Lung (tissue), 12 donors: ENCODE data around the gene RASAL2. TPM values are rescaled to one million over a fixed set of nuclear protein-coding genes. Genes with fewer than 3 reads are reported as not detected.

Experiments used
- ATAC-seq: fragments of 200-7000 bp; cut with Tn5 transposase; one replicate; pipeline ENCODE4 v1.9.1; 2020; ENCODE audit warnings: moderate number of reproducible peaks; ENCODE audit not compliant: insufficient read depth, low FRiP score
- DNase-seq, 3 donors: peaks; one replicate each; pipeline ENCODE4 v3.0.0-alpha.2; 2013 to 2017
- H3K27ac ChIP-seq, 2 donors: one replicate each; pipeline ENCODE4 v1.5.1; 2013; ENCODE audit warnings: mild to moderate bottlenecking in 2 of 2, moderate library complexity in 2 of 2, control low read depth in 1 of 2, inconsistent platforms in 1 of 2, low read depth in 1 of 2, low read length in 1 of 2
- H3K27me3 ChIP-seq, 3 donors: one replicate each; pipeline ENCODE4 v1.5.1; 2013; ENCODE audit warnings: low read length in 2 of 3; ENCODE audit not compliant: control insufficient read depth in 3 of 3, insufficient read depth in 3 of 3
- H3K36me3 ChIP-seq, 4 donors: one replicate each; pipeline ENCODE4 v1.5.1; 2013; ENCODE audit warnings: low read length in 4 of 4, mild to moderate bottlenecking in 1 of 4, moderate library complexity in 1 of 4; ENCODE audit not compliant: control insufficient read depth in 4 of 4, insufficient read depth in 4 of 4
- H3K4me1 ChIP-seq, 5 donors: one replicate each; pipeline ENCODE4 v1.5.1; 2013; ENCODE audit warnings: low read length in 5 of 5, mild to moderate bottlenecking in 2 of 5, moderate library complexity in 1 of 5; ENCODE audit not compliant: control insufficient read depth in 5 of 5, insufficient read depth in 5 of 5
- H3K4me3 ChIP-seq: one replicate; pipeline ENCODE4 v1.5.1; 2013; ENCODE audit warnings: mild to moderate bottlenecking, control low read depth, moderate library complexity
- H3K9ac ChIP-seq, 2 donors: one replicate each; pipeline ENCODE4 v1.5.1; 2013; ENCODE audit warnings: low read length in 2 of 2, control low read depth in 1 of 2; ENCODE audit not compliant: insufficient read depth in 1 of 2
- H3K9me3 ChIP-seq, 4 donors: one replicate each; pipeline ENCODE4 v1.5.1; 2013; ENCODE audit warnings: low read length in 3 of 4, mild to moderate bottlenecking in 1 of 4, moderate library complexity in 1 of 4; ENCODE audit not compliant: control insufficient read depth in 4 of 4, insufficient read depth in 3 of 4
- CTCF ChIP-seq: IDR thresholded peaks from 2 replicates; pipeline ENCODE4 v1.5.1; 2012; ENCODE audit warnings: mild to moderate bottlenecking; ENCODE audit errors: control extremely low read depth, extremely low read depth
- WGBS, 2 donors: extraction: QIAGEN DNeasy Blood & Tissue Kit; methylation state at CpG; one replicate each; pipeline ENCODE4 v1.1.7; 2013; 5-methylcytosine and 5-hydroxymethylcytosine counted together
- polyA plus RNA-seq, 2 donors: library from polyadenylated mRNA; stranded (reverse); fragments of 200-250 nt; gene quantifications; one replicate each; pipeline ENCODE4 v1.2.1, GENCODE V29; 2013
- total RNA-seq, 2 donors: library from RNA; depleted of rRNA in 1 of 2; stranded (reverse); fragments of >200 nt in 1 of 2; gene quantifications; one replicate each; pipeline ENCODE4 v1.2.1, GENCODE V29; 2014 to 2021
- donor health status: control.
- donor health status: control.
- donor health status: Bipolar disorder and iron deficiency.
- donor health status: healthy.
- donor health status: DM: yes; HTN: yes; CAD: no.

The RASAL2 gene
- total and polyA plus RNA-seq, 4 donors = 4.9 to 34.8 (median 15.8) TPM

DNA sequence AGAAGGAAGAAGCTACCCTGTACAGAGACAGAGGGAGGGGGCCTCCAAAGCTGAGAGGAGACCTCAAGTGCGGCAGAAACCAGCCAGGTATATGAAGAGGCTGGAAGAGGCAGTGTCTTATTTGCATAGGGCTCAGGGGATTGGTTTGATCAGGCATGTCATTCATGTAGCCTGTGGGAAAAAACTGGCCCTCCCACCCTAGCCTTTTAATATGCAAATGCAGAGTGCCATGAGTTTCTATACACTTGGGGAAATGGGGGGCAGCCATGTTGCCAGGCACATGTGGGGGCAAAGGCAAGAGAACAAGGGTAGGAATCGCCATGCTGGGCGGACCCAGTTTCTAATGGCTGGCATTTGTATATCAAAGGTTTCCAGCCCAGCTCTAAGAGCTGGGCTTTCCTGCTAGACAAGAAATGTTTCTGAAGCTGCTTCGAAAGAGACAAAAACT lies 172.7 kb downstream of the RASAL2 start:
- DNase-seq = no peak
- no peak for ATAC-seq
- Histone ChIP-seq H3K4me3 (no peak overlapping the region), H3K27me3 (no peaks in the 10 kb centered on the region), H3K9me3 (no peaks in the 10 kb centered on the region), H3K4me1 (peaks cover 3 to 15% (median 5%) of the 10 kb centered on the region in 5 donors), H3K9ac (no peak overlapping the region), H3K27ac (no peak overlapping the region), H3K36me3 (no peaks in the 10 kb centered on the region)
- no peak for TF ChIP-seq CTCF
- WGBS, 2 donors = 88 to 95% methylated on average over 4 of the region's 4 CpGs

GRCh38 chr1:178267646-178268094 lies 173.8 kb downstream of the RASAL2 start:
- DNase-seq (no peak), ATAC-seq (no peak)
- Histone ChIP-seq H3K27me3 (no peaks in the 10 kb centered on the region), H3K27ac (peak overlapping the region in 1 of 2 donors; percentile 9), H3K9me3 (no peaks in the 10 kb centered on the region), H3K4me1 (peaks cover 0 to 10% (median 3%) of the 10 kb centered on the region in 5 donors), H3K36me3 (no peaks in the 10 kb centered on the region), H3K9ac (no peak overlapping the region), H3K4me3 (no peak overlapping the region)
- 74 to 88% methylated on average over 3 of the region's 3 CpGs for WGBS, 2 donors
- TF ChIP-seq CTCF = no peak

- Histone ChIP-seq H3K27ac (no peak overlapping the region), H3K27me3 (no peaks in the 10 kb centered on the region), H3K36me3 (peaks cover 0 to 4% (median under 1%) of the 10 kb centered on the region in 4 donors), H3K4me1 (peaks cover 0 to 12% (median 0%) of the 10 kb centered on the region in 5 donors), H3K9me3 (no peaks in the 10 kb centered on the region), H3K4me3 (no peak overlapping the region), H3K9ac (no peak overlapping the region)
- ATAC-seq (no peak), DNase-seq (peak in 1 of 3 donors; percentile 16)
- no peak for TF ChIP-seq CTCF
- WGBS, 2 donors = 88 to 92% methylated on average over 1 of the region's 1 CpG
Measured at GRCh38 chr1:178271471-178271870, 177.6 kb downstream of the RASAL2 start.
